GM18870 (cell line): ENCODE data around the gene ABTB2.
"Not testable (repeated sequence)": the region's sequence is repeated elsewhere in the genome, so short reads cannot be mapped to it uniquely, and the experiment has no call there.

ENCODE experiments used
- ATAC-seq: cut with Tn5 transposase; IDR thresholded peaks from one replicate; pipeline ENCODE4 v1.9.1; 2021; ENCODE audit warnings: moderate library complexity; ENCODE audit not compliant: unreplicated experiment

The ABTB2 gene

DNA sequence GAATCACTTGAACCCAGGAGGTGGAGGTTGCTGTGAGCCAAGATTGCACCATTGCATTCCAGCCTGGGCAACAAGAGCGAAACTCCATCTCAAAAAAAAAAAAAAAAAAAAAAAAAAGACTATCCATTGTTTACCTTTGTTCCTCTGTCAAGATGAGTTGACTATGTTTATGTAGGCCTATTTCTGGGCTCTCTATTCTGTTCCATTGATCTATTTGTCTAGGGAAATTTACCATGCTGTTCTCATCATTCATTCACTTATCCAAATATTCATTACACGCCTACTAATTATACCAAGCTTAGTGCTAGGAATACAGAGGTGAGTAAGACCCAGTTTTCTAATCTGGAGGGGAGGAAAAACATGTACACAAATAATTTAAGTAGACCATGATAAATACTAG is 139.1 kb downstream of the ABTB2 start:
- not testable (repeated sequence) for ATAC-seq

DNA sequence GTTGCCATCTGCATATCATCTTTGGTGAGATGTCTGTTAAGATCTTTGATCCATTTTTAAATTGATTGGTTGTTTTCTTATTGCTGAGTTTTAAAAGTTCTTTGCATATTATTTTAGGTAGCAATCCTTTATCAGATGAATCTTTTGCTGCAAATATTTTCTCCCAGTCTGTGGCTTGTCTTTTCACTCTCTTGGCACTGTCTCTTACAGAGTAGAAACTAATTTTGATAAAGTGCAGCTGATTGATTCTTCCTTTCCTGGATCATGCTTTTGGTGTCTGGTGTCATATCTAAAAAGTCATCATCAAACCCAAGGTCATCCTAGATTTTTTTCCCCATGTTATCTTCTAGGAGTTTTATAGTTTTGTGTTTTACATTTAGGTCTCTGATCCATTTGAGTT is 139.7 kb downstream of the ABTB2 start:
- ATAC-seq, result no peak

DNA sequence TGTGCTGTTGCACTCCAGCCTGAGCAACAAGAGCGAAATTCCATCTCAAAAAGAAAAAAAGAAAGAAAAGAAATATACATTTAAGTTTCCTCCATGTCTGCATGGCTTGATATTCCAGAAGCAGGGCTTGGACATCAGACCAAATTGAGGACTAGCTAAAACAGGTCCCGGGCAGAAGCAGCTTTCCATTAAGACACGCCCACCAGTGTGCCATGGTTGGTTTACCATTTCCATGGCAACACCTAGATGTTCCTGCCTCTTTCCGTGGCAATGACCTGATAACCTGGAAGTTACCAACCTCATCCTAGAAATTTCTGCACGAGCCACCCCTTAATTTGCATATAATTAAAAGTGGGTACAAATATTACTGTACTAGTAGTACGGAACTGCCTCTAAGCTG is 141.1 kb downstream of the ABTB2 start:
- no peak for ATAC-seq

DNA sequence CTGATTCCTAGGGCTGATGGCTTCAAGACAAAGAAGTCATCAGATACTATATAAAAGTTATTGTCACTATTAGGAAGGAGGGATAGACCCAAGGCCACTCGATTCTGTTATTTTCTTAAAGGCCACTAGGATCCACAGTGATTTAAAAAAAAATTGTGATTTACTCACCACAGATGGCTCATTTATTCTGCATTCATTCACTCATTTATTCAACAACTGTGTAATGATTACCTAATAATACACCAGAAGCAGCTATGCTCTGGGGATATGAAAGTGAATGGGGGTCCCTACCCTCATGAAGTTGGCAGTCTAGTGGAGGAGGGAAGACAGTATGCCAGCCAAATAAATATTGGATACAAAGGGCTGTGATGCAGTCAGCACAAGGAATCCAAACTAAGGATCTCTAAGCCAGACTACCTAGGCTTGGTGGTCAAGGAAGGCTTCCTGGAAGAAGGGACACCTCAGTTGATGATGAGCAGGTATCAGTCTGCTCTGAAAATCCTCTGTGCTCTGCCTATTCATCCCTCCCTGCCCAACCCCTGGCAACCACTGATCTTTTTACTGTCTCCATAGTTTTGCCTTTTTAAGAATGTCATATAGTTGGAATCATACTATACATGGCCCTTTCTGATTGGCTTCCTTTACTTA is 141.9 kb downstream of the ABTB2 start:
- no peak for ATAC-seq

DNA sequence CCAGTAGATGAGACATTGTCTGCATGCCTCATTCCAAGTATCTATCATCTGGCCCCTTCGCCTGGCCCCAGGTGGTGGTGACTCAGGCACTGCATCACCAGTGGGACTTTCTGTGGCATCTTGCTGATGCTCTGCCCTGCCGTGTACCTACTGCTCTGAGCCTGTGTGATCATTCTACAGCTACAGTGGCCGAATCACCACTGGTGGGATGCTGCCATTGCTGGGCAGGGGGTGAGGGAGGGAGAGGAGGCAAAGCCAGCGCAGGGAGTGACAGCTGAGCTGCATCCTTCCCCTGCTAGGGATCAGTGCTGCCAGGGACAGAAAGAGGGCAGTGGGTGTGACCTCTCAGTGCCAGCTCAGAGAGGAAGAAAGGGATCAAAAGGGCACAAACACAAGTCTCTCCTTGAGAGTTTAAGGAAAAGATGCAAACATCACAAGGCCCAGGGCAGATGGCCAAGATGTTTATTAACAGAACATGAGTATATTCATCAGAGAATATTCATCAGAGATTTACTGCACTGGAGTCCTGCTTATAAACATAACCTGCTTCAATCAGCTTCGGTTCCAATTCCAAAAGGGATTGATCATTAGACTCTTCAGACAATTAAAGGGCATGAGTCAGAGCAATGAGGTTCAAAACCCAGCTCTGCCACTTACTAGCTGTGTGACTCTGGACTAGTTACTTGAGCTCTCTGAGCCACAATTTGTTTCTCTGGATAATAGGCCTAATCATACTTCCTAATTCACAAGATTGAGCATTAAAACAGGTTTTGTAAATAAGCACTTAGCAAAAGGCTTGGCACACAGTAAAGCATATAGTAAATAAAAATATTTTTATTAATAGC is 142.6 kb downstream of the ABTB2 start:
- ATAC-seq, result peak; percentile 57

DNA sequence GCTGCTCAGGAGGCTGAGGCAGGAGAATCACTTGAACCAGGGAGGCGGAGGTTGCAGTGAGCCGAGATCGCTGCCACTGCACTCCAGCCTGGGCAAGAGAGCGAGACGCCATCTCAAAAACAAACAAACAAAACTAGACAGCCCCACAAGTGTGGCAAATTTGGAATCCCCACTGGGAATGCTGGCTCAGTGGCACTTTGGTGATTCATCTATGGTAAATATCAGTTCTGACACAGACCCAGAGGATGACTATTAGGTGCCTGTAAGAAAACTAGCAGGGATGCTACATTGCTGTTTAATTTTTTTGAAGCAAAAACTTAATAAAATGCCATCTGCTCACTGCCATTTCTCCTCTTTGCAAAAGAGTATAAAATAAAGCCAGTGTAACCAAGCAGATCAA is 144.4 kb downstream of the ABTB2 start:
- no peak for ATAC-seq

DNA sequence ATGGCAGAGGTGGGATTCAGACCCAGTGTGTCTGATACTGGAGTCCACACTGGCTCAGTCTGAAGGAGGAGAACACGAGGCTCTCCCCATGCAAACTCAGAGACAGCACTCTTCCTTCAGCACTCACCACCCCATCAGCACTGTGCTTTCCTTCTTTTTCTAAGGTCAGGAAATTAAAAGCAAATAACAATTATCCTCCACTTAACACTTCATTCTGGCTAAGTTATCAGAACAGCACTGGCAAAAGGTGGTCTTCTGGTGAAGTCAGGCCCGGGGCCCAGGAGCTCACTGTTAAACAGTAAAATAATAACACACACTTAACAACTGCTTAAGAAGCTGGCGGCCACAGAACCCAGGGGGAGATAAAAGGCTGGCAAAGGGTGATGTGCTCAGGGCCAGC is 145.2 kb downstream of the ABTB2 start:
- no peak for ATAC-seq

DNA sequence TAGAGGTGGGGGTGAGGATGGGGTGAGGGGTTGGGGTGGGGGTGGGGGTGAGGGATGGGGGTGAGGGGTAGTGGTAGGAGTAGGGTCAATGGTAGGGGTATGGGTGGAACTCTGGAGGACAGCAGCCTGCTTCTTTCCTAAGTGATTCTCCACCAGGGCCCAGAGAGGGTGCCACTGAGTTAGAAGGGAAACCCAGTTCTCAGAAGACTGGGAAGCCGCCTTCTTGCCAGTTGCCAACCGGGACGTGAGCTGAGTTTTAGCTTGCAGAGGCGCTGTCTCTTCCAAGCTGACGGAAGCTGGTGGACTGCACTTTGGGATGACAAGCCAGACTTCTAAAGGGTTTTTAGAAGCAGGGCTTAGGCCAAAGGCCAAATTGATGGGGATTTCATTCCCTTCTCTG is 148.0 kb downstream of the ABTB2 start:
- ATAC-seq, result no peak

DNA sequence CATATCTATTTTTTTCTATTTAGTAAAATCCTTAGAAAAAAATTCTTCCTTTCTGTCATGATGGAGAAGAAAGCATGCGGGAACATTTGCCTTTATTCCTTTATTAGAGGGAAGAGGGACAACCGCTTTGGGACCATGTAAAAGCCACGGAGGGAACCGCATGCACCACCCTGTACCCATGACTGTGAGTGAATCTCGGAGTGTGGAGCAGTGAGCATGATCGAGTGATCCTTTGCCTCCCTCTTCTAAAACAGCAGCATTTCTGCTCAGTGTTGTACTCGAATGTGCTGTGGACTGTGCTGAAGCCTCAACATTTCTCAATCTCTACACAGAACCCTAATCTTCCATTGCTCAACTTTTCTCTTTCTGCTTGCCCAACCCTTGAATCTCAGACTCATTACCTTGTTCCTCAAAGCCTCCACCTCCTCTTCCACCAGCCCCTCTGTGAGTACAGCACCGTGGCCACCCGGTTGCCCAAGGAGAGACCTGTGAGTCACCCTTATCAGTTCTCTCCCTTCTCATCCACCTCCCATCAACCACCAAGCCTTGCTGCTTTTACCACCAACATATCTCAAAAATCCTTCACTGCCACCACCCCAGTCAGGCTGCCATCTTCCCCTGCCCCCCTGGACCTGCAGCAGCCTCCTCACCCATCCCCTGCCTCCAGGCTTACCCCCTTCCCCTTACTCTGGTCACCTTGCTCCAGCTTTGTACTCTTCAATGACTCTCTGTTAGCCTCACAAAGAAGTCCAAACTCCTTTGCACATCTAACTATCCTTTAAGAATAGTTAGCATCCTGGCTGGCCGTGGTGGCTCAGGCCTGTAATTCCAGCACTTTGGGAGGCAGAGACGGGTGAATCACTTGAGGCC is 149.3 kb downstream of the ABTB2 start:
- ATAC-seq, result no peak

DNA sequence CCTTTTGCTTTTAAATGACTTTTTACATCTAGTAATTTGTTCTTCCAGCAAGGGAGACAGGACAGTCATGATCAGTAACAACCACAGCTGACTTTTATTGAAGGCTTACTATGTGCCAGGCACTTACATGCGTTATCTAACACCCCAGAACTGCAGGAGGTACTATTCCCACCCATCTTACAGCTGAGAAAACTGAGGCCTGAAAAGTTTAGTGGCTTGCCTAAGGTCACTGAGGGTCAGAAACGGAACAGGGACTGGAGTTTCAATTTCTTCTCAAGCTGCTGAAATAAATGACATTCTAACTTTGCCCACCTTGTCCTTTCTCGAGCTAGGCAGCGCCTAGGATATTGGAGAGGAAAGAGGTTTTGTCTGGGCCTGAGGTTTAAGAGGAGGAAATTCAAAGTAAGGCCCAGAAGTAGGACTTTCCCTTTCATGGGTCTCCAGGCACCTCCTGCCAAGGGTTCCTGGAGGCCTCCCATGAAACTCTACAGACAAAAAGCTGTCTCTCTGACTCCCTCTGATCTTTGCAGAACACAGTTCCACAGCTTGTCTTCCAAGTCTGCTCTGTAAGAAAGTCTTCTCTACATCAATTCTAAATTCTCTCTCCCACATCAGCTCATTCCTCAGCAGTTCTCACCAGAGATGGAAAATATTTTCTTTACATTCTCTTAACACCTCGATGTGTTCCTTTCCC is 150.2 kb downstream of the ABTB2 start:
- no peak for ATAC-seq

DNA sequence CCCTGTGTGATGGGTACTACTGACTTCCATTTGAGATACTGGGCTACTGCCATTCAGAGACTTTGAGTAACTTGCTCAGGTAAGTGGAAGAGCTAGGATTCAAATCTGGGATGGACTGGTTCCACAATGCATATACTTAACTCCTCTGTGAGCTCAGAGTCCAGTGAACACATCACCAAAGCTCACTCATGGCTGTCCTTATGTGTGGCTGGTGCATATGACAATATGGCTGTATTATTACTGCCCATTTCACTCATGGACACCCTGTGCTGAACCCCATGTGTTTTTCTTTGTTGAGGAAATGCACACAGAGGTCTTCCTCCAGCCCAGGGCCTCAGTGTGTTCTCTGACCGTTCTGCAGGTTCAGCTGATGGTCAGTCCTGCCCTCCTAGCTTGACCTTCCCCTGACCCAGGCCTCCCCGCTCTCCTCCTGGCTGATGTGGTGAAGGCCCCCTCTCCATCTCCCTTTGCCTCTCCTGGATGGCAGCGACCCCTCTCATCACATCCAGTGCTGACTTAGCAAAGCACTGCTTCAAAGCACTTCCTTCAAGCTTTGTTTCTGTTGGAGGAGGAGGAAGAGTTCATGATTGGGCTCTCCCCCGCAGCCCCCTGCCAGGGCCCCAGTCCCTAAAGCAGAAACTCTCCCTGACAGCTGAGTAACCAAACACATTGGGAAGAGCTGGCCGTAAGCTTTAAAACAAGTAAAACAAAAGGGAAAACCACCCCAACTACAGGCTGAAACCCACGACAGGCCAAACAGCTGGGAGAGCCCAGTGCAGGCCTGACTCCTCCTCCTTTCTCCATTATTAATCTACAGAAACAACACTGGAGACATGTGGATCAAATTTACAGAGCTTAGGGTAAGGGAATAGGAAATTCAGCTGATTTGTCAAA is 151.2 kb downstream of the ABTB2 start:
- ATAC-seq, result no peak

DNA sequence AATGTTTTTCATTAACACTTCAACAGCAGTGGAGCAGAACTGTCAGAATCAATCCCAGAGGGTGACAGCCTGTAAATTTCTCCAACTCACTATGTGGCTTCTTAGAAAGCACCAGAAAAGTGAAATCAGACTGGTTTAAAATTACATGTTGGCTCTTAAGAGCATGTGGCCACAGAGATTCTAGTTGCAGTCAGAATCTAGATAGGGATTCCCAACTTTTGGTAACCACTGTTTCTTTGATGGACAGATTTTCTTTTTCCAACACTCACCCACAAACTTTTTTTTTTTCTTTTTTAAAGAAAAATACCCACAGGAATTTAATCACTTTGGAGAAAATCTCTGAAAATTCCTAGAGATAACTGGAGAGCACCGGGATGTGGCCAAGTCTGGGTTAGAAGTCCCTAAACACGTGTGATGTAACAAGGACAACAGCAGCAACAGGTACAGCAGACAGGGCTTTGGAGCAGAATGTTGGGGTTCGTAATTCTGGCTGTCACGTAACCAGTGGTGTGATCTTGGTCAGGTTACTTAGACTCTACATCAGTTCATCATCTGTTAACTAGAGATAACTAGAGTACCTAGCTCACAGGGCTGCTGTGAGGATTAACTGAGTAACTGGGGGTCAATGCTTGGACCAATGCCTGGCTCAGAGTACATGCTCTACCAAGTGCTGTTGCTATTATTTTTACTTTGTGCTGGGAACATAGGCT is 152.3 kb downstream of the ABTB2 start:
- no peak for ATAC-seq

DNA sequence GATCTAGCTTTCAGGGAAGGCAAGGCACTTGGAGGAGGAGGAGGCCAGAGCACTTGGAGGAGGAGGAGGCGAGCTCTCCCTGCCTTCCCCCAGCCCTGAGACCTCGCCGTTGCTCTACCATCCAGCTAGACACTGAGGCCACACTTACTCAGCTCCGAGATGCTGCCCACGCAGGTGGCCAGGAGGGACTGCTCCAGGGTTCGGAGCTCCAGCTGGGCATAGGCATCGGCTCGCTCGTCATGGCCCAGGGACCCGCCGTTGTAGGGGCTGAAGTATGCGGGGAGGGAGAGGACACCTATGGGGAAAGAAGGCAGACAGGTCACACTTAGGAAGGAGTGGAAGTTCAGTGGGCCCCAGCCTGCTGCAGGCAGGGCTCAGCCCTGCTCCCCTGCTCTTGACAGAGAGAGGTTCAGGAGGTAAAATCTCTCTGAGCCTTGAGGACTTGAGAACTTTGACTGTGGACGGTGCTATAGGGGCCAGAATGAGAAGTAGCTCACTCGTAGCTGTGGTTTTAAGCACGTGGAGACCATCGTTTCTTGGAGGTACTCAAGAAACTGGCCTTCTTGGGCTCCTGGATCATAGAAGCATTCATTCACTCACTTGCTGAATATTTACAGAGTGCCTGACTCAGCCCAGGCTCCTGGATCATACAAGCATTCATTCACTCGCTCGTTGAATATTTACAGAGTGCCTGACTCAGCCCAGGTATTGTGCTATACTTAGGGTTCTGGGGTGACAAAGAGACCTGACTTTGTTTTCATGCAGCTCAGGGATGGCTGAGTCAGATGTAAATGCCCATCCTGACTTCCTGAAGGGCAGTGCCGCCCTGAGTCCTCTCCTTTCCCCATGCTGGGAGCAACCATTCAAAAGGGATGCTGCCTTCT is 153.2 kb downstream of the ABTB2 start:
- no peak for ATAC-seq

DNA sequence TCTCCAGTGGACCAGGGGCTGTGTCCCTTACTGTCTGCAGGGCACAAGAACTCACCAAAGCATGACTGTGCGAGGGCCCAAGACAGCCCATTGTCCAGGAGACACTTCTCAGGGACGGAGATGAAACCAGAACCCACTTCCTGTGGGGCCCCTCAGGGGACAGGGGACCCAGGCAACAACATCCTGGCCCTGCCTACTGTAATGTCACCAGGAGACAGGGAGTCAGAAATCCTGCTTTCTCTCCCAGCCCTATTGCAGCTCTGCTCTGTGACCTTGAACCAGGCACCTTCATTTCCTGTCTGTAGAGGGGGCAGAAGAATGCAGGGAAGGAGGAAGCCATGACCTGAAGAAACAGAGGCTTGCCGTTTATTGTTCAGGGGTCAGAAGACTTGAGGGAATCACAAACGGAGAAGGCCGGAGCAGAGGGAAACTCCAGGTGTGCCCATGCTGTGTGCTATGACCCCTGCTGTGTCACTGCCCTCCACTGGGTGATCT is 154.4 kb downstream of the ABTB2 start:
- ATAC-seq, result no peak

DNA sequence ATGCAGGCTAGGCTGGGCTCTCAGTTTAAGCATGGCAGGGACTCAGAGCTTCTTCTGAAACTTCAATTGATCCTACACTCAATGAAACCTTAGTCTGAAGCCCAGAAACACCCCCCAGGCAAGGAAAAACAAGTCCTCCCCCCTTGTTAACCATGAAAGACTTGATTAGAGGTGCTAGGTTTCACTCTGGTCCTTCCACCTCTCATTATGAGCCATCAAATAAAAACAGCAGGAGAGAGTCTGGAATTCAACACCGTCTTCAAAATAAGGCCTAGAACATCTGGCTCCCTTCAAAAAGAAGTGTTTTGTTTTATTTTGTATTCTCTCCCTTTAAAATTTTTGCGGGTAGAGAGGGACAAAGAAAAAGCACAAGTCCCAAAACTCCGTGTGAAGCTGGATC is 156.7 kb downstream of the ABTB2 start:
- no peak for ATAC-seq

DNA sequence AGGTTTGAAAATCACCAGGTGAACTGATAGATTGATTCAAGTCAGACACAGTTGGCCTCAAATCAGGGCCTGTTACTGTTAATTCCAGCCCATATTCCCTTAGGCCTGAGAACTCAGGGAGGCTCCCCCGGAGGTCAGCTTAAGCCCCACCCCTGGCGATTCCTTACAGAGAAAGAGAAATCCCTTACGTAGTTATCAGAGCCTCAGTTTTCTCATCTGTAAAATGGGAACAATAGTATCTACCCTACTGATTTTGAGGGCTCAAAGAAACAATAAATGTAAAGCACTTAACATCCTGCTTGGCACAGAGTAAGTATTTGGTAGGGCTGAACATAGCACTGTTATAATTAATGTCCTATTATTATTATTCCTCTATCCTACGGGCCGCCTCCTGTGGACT is 158.3 kb downstream of the ABTB2 start:
- no peak for ATAC-seq

DNA sequence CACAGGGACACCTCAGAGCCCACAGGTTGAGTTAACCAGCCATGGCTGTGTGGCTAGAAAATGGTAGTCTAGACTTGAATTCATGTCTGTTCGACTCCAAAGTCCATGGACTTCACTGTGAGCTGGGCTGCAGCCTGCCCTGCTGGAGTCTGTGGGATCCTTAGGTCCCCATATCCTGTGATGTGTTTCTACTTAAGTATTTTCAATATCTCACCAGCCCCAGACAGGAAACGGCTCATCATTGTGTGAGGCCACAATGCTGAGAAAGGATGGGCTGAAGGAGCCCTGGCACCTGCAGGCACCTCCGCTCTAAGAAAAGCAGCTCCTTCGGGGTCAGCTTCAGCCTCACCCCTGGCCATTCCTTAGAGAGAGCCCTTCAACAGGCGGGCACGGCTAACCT is 159.3 kb downstream of the ABTB2 start:
- ATAC-seq, result no peak

DNA sequence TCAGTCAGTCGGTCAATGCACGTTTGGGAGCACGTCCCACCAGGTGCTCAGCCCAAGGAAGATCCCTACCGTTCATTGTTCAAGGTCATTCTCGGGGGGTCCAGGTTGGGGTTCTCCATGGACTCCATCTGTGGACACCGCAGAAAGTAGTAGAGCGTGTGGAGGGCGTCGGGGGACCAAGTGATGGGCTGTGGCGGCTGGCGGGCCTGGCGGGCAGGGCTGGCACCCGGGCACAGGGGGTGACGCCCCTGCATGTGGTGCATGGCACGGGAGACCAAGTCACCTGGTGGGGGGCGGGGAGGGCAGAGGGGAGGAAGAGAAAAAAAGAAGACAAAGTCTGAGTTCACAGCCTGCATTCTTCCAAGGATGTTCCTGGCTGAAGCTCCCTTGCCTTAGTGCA is 160.6 kb downstream of the ABTB2 start:
- ATAC-seq, result no peak
